ENCODE measurements around the gene SUCLA2. TPM values are rescaled to one million over a fixed set of nuclear protein-coding genes. Genes with fewer than 3 reads are reported as not detected.

SUCLA2 gene
- total and polyA plus RNA-seq, 8 donors, result 9.8 to 20.7 (median 14.4) TPM

DNA sequence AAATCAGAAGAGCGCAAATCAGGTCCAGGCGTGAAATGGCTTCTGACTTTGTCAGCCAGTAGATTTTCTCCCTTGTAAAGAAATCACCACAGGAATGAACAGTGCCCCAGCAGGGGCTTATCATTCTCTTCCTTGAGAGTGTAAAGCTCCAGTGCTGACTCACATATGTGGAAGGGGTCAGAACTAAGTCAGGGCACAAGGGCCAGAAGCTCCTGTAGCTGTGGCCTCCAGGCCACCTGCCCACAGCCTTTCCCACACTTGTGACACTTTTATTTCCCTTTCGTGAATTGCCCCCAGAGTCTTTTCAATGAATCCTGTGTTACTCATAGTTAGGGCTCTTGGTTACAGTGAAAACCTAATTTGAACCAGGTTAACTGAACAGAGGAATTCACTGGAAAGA is 99.6 kb downstream of the SUCLA2 start:
- H3K36me3 ChIP-seq, result no peaks in the 10 kb centered on the region
- 95 to 96% methylated on average over 3 of the region's 3 CpGs for WGBS, 2 donors
- DNase-seq (no peak), ATAC-seq (no peak), FAIRE-seq (no peak)
- TF ChIP-seq, protein P1, sequence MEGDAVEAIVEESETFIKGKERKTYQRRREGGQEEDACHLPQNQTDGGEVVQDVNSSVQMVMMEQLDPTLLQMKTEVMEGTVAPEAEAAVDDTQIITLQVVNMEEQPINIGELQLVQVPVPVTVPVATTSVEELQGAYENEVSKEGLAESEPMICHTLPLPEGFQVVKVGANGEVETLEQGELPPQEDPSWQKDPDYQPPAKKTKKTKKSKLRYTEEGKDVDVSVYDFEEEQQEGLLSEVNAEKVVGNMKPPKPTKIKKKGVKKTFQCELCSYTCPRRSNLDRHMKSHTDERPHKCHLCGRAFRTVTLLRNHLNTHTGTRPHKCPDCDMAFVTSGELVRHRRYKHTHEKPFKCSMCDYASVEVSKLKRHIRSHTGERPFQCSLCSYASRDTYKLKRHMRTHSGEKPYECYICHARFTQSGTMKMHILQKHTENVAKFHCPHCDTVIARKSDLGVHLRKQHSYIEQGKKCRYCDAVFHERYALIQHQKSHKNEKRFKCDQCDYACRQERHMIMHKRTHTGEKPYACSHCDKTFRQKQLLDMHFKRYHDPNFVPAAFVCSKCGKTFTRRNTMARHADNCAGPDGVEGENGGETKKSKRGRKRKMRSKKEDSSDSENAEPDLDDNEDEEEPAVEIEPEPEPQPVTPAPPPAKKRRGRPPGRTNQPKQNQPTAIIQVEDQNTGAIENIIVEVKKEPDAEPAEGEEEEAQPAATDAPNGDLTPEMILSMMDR (IDR thresholded peaks at IDR 0.05), result no peak
- intact Hi-C loops (cut with DNase I), result no loop called here
- no peaks in the 10 kb centered on the region for H3K27me3 ChIP-seq
- no peak overlapping the region for H3K27ac ChIP-seq
- no peaks in the 10 kb centered on the region for H3K9me3 ChIP-seq
- no peaks in the 10 kb centered on the region for H3K4me1 ChIP-seq
- H3K4me3 ChIP-seq, result no peak overlapping the region

DNA sequence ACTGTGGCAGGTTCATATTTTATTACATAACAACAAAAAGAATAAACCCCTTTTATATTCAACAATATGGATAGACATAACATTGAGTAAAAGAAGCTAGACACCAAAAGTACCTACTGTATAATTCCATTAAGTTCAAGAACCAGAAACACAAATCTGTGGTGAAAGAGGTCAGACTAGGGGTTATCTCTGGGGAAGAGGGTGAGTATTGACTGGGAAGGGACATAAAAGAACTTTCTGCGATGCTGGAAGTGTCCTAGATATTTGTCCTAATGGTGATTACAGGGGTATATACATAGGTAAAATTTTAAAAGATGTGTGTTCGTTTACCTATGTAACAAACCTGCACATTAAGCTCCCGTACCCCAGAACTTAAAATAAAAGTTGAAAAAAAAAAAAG is 103.0 kb downstream of the SUCLA2 start:
- TF ChIP-seq, protein P1 (IDR thresholded peaks at IDR 0.05), result no peak
- H3K27ac ChIP-seq, result no peak overlapping the region
- no peak overlapping the region for H3K4me3 ChIP-seq
- H3K4me1 ChIP-seq, result no peaks in the 10 kb centered on the region
- FAIRE-seq, result no peak
- H3K9me3 ChIP-seq, result no peaks in the 10 kb centered on the region
- 71 to 84% methylated on average over 3 of the region's 3 CpGs for whole genome bisulfite sequencing, 2 donors
- H3K36me3 ChIP-seq, result no peaks in the 10 kb centered on the region
- no peak for ATAC-seq
- intact Hi-C loops (cut with DNase I), result no loop called here
- no peak for DNase-seq
- no peaks in the 10 kb centered on the region for H3K27me3 ChIP-seq

DNA sequence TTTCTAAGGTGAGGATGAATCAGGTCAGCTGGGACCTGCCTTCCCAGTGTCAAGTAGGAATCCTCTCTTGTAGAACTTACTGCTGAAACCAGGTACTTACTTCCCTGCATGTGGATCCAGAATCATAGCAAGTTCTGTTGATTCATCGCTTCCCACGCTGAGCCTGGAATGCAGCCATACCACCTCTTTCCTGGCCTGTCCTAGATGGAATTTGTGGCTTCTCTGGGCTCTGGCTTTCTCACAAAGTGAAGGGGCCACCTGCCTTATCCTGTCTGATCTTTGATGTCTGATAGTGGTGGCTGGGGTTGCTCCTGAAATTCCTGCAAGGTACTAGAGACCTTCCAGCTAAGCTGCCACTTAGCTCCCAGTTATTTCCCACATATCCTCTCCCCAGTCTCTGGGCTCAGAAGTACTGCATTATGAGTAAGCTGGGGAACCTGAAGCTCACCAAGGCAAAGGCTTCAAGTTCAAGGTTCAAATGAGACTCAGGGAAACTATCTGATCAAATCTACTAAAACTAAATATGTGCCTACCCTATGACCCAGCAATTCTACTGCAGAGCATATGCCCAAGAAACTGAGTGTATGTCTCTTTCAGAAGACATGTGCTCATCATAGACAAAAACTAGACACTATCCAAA is 103.5 kb downstream of the SUCLA2 start:
- WGBS, 2 donors, result 68 to 71% methylated on average over 2 of the region's 2 CpGs
- intact Hi-C loops (cut with DNase I), result no loop called here
- no peaks in the 10 kb centered on the region for H3K36me3 ChIP-seq
- no peak overlapping the region for H3K27ac ChIP-seq
- no peak for FAIRE-seq
- H3K27me3 ChIP-seq, result no peaks in the 10 kb centered on the region
- ATAC-seq, result no peak
- TF ChIP-seq, protein P1 (IDR thresholded peaks at IDR 0.05), result no peak
- H3K4me1 ChIP-seq, result no peaks in the 10 kb centered on the region
- no peaks in the 10 kb centered on the region for H3K9me3 ChIP-seq
- no peak for DNase-seq
- no peak overlapping the region for H3K4me3 ChIP-seq

DNA sequence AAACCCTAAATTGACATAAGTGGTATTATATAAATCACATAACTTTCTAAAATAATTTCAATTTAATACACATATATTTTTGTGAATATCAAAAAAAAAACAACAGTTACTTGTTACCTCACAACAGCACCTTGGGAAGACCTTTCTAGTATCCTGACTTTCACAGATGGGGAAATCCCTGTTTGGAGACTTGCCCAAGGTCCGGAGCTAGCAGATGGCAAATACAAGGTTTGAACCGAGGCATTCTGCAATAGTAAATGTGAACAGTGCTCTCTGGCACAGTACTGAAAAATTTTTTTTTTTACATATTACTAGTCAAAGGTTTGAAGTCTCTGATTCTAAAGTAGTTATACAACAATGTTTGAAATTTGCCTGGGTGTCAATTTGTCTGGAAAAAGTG is 104.5 kb downstream of the SUCLA2 start:
- no peaks in the 10 kb centered on the region for H3K27me3 ChIP-seq
- H3K4me1 ChIP-seq, result no peaks in the 10 kb centered on the region
- TF ChIP-seq, protein P1 (IDR thresholded peaks at IDR 0.05), result no peak
- WGBS, 2 donors, result 18 to 19% methylated on average over 2 of the region's 2 CpGs
- H3K27ac ChIP-seq, result no peak overlapping the region
- intact Hi-C loops (cut with DNase I), result no loop called here
- ATAC-seq (no peak), FAIRE-seq (no peak), DNase-seq (no peak)
- no peaks in the 10 kb centered on the region for H3K36me3 ChIP-seq
- no peak overlapping the region for H3K4me3 ChIP-seq
- H3K9me3 ChIP-seq, result no peaks in the 10 kb centered on the region

DNA sequence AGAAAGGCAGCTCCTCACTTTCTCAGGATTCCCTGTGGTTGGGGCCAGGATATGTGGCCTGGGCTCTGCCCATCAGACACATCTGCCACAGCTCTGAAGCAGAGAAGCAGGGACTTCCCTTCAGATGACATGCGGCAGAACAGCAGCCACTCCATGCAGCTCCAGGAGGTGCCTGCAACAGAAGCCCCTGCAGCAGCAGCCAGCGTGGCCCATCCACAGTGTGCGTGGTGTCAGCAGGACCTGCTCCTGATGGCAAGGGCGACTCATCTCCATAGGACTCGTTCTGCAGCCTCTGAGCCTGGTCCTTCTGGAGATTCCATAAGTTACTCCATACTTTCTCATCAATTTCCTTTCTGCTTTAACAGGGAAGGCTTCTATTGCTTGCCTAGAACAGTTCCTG is 105.0 kb downstream of the SUCLA2 start:
- H3K4me3 ChIP-seq, result no peak overlapping the region
- no peak for DNase-seq
- H3K36me3 ChIP-seq, result no peaks in the 10 kb centered on the region
- TF ChIP-seq, protein P1 (IDR thresholded peaks at IDR 0.05), result no peak
- ATAC-seq, result no peak
- H3K27me3 ChIP-seq, result no peaks in the 10 kb centered on the region
- WGBS, 2 donors, result 74 to 77% methylated on average over 5 of the region's 5 CpGs
- H3K9me3 ChIP-seq, result no peaks in the 10 kb centered on the region
- FAIRE-seq, result no peak
- no peaks in the 10 kb centered on the region for H3K4me1 ChIP-seq
- no peak overlapping the region for H3K27ac ChIP-seq
- intact Hi-C loops (cut with DNase I), result no loop called here

Measured in pancreas (tissue), 10 donors.